ENCODE data around the gene CD86.

Gene CD86

DNA sequence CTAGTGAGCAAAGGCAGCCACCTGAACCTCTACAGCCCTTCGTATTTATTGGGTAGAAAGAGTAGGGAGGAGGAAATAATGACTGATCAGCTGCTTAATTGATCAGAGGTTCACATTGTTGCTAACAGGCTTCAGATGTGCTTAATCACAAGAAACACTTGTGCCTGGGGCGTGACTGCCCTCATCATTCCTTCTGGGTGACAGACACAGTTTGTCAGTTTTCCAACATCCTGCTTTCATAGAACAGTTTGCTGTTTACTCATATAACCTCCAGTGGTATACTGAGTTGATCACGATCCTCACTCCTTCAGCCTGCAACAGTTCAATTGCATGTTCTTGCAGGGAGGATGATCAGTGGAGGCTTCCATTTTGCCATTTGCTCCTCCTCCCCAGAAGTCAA lies 114.7 kb downstream of the CD86 start:
- no peak for DNase-seq
